Loucy (cell line): ENCODE measurements around the gene ASB4.

Source experiments
- CTCF ChIP-seq: fragments of 200-600 bp; sonication (generic); conservative IDR thresholded peaks from 2 replicates; pipeline ENCODE4 v1.5.1; 2014; ENCODE audit warnings: mild to moderate bottlenecking, antibody characterized with exemption, low read length
- EZH2phosphoT487 ChIP-seq: fragments of 200-600 bp; IDR thresholded peaks from 2 replicates; pipeline ENCODE4 v1.6.1; 2018; ENCODE audit warnings: antibody characterized with exemption, mild to moderate bottlenecking, moderate library complexity, borderline replicate concordance

- TF ChIP-seq CTCF (no peak), EZH2phosphoT487 (no peak)
These were observed 49.3 kb upstream of the ASB4 start for GRCh38 chr7:95436407-95436806.
